B cell (primary cell): ENCODE measurements around the gene PIK3AP1.

Experiments used
- CTCF ChIP-seq: fragments of 200-600 bp; IDR thresholded peaks from one replicate; pipeline ENCODE4 v1.8.0; 2022; ENCODE audit warnings: antibody characterized with exemption, mild to moderate bottlenecking
- EZH2 ChIP-seq: IDR thresholded peaks from 2 replicates; pipeline ENCODE4 v1.6.1; 2012; ENCODE audit warnings: borderline replicate concordance, low read depth, mild to moderate bottlenecking, moderate library complexity, low read length; ENCODE audit not compliant: insufficient read depth, poor library complexity, severe bottlenecking

DNA sequence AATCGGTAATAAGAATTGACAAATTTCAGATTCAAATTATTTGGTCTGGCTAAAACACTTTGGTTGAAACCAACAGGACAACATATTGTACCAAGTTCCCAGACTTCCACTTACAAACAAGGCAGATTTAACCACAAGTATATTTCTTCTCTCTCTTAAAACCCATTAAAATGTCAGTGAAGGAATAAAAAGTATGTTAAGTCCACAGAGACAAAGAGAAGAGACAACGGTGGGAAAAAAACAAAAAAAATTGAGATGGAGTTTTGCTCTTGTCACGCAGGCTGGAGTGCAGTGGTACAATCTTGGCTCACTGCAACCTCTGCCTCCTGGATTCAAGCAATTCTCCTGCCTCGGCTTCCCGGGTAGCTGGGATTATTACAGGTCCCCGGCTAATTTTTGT is 149.8 kb downstream of the PIK3AP1 start:
- TF ChIP-seq CTCF, result no peak
- no peak for TF ChIP-seq EZH2
